ENCODE results near the gene MAL. TPM values are rescaled to one million over a fixed set of nuclear protein-coding genes. Genes with fewer than 3 reads are reported as not detected.

Gene MAL
- total RNA-seq, 1 experiment from 2014 or later, result not detected

- no peak for DNase-seq (ENCODE audit: low spot score)
Observed at GRCh38 chr2:95016616-95017015, 8.9 kb upstream of the MAL start.

- DNase-seq (ENCODE audit: low spot score), result no peak
Observed at GRCh38 chr2:95017071-95017501, 8.4 kb upstream of the MAL start.

- no peak for DNase-seq (ENCODE audit: low spot score)
Observed at GRCh38 chr2:95017836-95018235, 7.7 kb upstream of the MAL start.

- DNase-seq (ENCODE audit: low spot score), result no peak
Observed at GRCh38 chr2:95018301-95018700, 7.2 kb upstream of the MAL start.

- no peak for DNase-seq (ENCODE audit: low spot score)
Observed at GRCh38 chr2:95018861-95019550, 6.5 kb upstream of the MAL start.

- DNase-seq (ENCODE audit: low spot score), result no peak
Observed at GRCh38 chr2:95019572-95019971, 5.9 kb upstream of the MAL start.

GRCh38 chr2:95020275-95021022 lies 5.1 kb upstream of the MAL start:
- no peak for DNase-seq (ENCODE audit: low spot score)

GRCh38 chr2:95021023-95021416 lies 4.5 kb upstream of the MAL start:
- DNase-seq (ENCODE audit: low spot score), result no peak

GRCh38 chr2:95021847-95022246 lies 3.7 kb upstream of the MAL start:
- DNase-seq (ENCODE audit: low spot score), result no peak

- peak; percentile 44 for DNase-seq (ENCODE audit: low spot score)
Observed at GRCh38 chr2:95022309-95023221, 2.9 kb upstream of the MAL start.

GRCh38 chr2:95023222-95023597 lies 2.3 kb upstream of the MAL start:
- no peak for DNase-seq (ENCODE audit: low spot score)

- no peak for DNase-seq (ENCODE audit: low spot score)
Observed at GRCh38 chr2:95024371-95024770, 1.1 kb upstream of the MAL start.

GRCh38 chr2:95024960-95025405 lies 525 bp upstream of the MAL start:
- DNase-seq (ENCODE audit: low spot score), result no peak

- DNase-seq (ENCODE audit: low spot score), result no peak
Observed at GRCh38 chr2:95026471-95027368, 1.2 kb downstream of the MAL start.

- DNase-seq (ENCODE audit: low spot score), result no peak
Observed at GRCh38 chr2:95027369-95027720, 1.8 kb downstream of the MAL start.

- DNase-seq (ENCODE audit: low spot score), result no peak
Observed at GRCh38 chr2:95029898-95030341, 4.4 kb downstream of the MAL start.

- DNase-seq (ENCODE audit: low spot score), result no peak
Observed at GRCh38 chr2:95030496-95030895, 5.0 kb downstream of the MAL start.

- DNase-seq (ENCODE audit: low spot score), result no peak
Observed at GRCh38 chr2:95031076-95031725, 5.7 kb downstream of the MAL start.

GRCh38 chr2:95031726-95032116 lies 6.2 kb downstream of the MAL start:
- no peak for DNase-seq (ENCODE audit: low spot score)

GRCh38 chr2:95032341-95032740 lies 6.8 kb downstream of the MAL start:
- DNase-seq (ENCODE audit: low spot score), result no peak

Data from H4 (cell line).